HepG2 (cell line): ENCODE measurements around the gene TEKT1. TPM values are rescaled to one million over a fixed set of nuclear protein-coding genes. Genes with fewer than 3 reads are reported as not detected.

Experiments used
- ATAC-seq: fragments of 200-7000 bp; cut with Tn5 transposase; 3 replicates; pipeline ENCODE4 v1.9.1; 2020; ENCODE audit warnings: mild to moderate bottlenecking, moderate library complexity
- BruUV-seq: library from RNA; stranded (reverse); fragments of 400-500 nt; replicated peaks from 2 replicates; lab custom pipeline; 2021; lab: Mats Ljungman, UMichigan
- CTCF ChIA-PET: fragments of 300-600 bp; formaldehyde crosslinking; extraction: SDS; loops from one replicate; lab custom pipeline; 2021; ENCODE audit warnings: low total read pairs, inconsistent platforms, low intra/inter-chr PET ratio; lab: Yijun Ruan, JAX
- POLR2A ChIA-PET: fragments of 350-600 bp; sonication (Branson Sonifier 250); formaldehyde crosslinking; loops from one replicate; lab custom pipeline; 2020; ENCODE audit warnings: antibody characterized with exemption, inconsistent platforms; lab: Yijun Ruan, JAX
- DNase-seq: peaks from one replicate; pipeline ENCODE4 v3.0.0-alpha.2; 2015; ENCODE audit warnings: low spot score
- FAIRE-seq: peaks from 3 replicates; lab custom pipeline; 2011; peaks lifted over from hg19 to GRCh38; lab: Jason Lieb, UNC
- H2AFZ ChIP-seq: one replicate; pipeline ENCODE4 v1.6.1; 2011; ENCODE audit warnings: low read length, inconsistent platforms
- H3K27ac ChIP-seq: fragments of 300-600 bp; 3 replicates; pipeline ENCODE4 v1.8.0; 2011; ENCODE audit warnings: mixed run types, mild to moderate bottlenecking, mixed read lengths, low read length, inconsistent platforms; ENCODE audit not compliant: insufficient read depth; ENCODE audit errors: extremely low read length
- H3K27me3 ChIP-seq, 2 experiments: fragments of 200-600 bp in 1 of 2; 2 replicates in 1 of 2; 3 replicates in 1 of 2; pipeline versions ENCODE4 v1.6.0 to v1.8.0; 2011; ENCODE audit warnings: low read length in 2 of 2, mild to moderate bottlenecking in 2 of 2, moderate library complexity in 2 of 2, inconsistent platforms in 1 of 2; ENCODE audit not compliant: insufficient read depth in 2 of 2, control insufficient read depth in 1 of 2
- H3K36me3 ChIP-seq, 2 experiments: fragments of 200-600 bp in 1 of 2; replicated peaks in 1 of 2; 2 replicates in 1 of 2; 3 replicates in 1 of 2; pipeline versions ENCODE4 v1.5.1 to v1.8.0; 2011; ENCODE audit warnings: low read length in 2 of 2, inconsistent platforms in 1 of 2; ENCODE audit not compliant: insufficient read depth in 2 of 2, control insufficient read depth in 1 of 2
- H3K4me1 ChIP-seq: 2 replicates; pipeline ENCODE4 v1.5.1; 2012; ENCODE audit warnings: low read length, inconsistent platforms; ENCODE audit not compliant: insufficient read depth
- H3K4me2 ChIP-seq: 2 replicates; pipeline ENCODE4 v1.6.0; 2011; ENCODE audit warnings: low read depth, low read length, inconsistent platforms
- H3K4me3 ChIP-seq, 3 experiments: fragments of 200-600 bp in 1 of 3; sonication (generic), shearing (Covaris generic) in 1 of 3; replicated peaks in 1 of 3; 2 replicates each; pipeline ENCODE4 v1.5.1; 2011 to 2016; ENCODE audit warnings: low read length in 3 of 3, inconsistent platforms in 2 of 3, low read depth in 2 of 3, mild to moderate bottlenecking in 2 of 3, control low read depth in 1 of 3, mixed read lengths in 1 of 3; ENCODE audit not compliant: insufficient read depth in 1 of 3
- H3K79me2 ChIP-seq: one replicate; pipeline ENCODE4 v1.6.1; 2011; ENCODE audit warnings: low read length, inconsistent platforms; ENCODE audit not compliant: insufficient read depth
- H3K9ac ChIP-seq: 2 replicates; pipeline ENCODE4 v1.6.0; 2011; ENCODE audit warnings: mild to moderate bottlenecking, low read depth, low read length, inconsistent platforms; ENCODE audit not compliant: insufficient read depth
- H3K9me3 ChIP-seq: 2 replicates; pipeline ENCODE4 v1.5.1; 2012; ENCODE audit warnings: mild to moderate bottlenecking, low read length
- H4K20me1 ChIP-seq: 2 replicates; pipeline ENCODE4 v1.6.0; 2011; ENCODE audit warnings: inconsistent platforms, mild to moderate bottlenecking, low read length, moderate library complexity; ENCODE audit not compliant: insufficient read depth
- CEBPB ChIP-seq: IDR thresholded peaks from 2 replicates; pipeline ENCODE4 v1.6.1; 2011; ENCODE audit warnings: low read depth, low read length, improper control_type of control experiment, borderline replicate concordance
- CEBPG ChIP-seq: IDR thresholded peaks from 2 replicates; pipeline ENCODE4 v1.6.1; 2016
- HES4 ChIP-seq: sonication (generic); formaldehyde crosslinking; IDR thresholded peaks from 2 replicates; pipeline ENCODE4 v1.9.0; 2021; ENCODE audit warnings: mild to moderate bottlenecking, missing genetic modification reagents, borderline replicate concordance
- NFE2L2 ChIP-seq: fragments of 150-350 bp; IDR thresholded peaks from 2 replicates; pipeline ENCODE4 v1.6.1; 2014; ENCODE audit warnings: low read length
- ZC3H13 ChIP-seq: sonication (generic); formaldehyde crosslinking; IDR thresholded peaks from 2 replicates; pipeline ENCODE4 v1.8.1; 2023; ENCODE audit warnings: mild to moderate bottlenecking, missing genetic modification reagents, moderate library complexity
- ZNF33A ChIP-seq: sonication (generic); formaldehyde crosslinking; IDR thresholded peaks from 2 replicates; pipeline ENCODE4 v1.5.1; 2020; ENCODE audit warnings: missing genetic modification reagents, mild to moderate bottlenecking, moderate library complexity, borderline replicate concordance
- WGBS: methylation state at CpG from one replicate; pipeline ENCODE4 v1.1.6; 2017; ENCODE audit warnings: low lambda C conversion rate; 5-methylcytosine and 5-hydroxymethylcytosine counted together
- in situ Hi-C: cut with HindIII; loops from 2 replicates; pipeline ENCODE4 v1.10.0; 2017; ENCODE audit warnings: low pct_unique_long_range_greater_than_20kb; ENCODE audit not compliant: extremely low pct_ligation_motif_present
- intact Hi-C: fragments of 100-400 bp; cut with micrococcal nuclease; formaldehyde crosslinking; loops from one replicate; pipeline ENCODE4 v1.10.0; 2022; ENCODE audit not compliant: unreplicated experiment
- polyA plus RNA-seq, 8 experiments: library from polyadenylated mRNA; depleted of rRNA in 3 of 8; stranded (reverse) in 7 of 8; unstranded in 1 of 8; fragments of >200 nt; fragmentation: Illumina TruSeq in 4 of 8; extraction: Trizol in 4 of 8; gene quantifications; 2 replicates each; pipeline versions ENCODE4 v1.2.1 to v1.2.3, GENCODE V29; 2011 to 2016; ENCODE audit warnings: low read depth in 4 of 8, missing spikeins in 1 of 8, mixed read lengths in 1 of 8; ENCODE audit not compliant: insufficient read depth in 1 of 8
- total RNA-seq, 5 experiments: library from RNA; depleted of rRNA; stranded (reverse); fragments of >200 nt; fragmentation: Illumina TruSeq; extraction: Trizol; gene quantifications; 2 replicates each; pipeline ENCODE4 v1.2.3, GENCODE V29; 2016; ENCODE audit warnings: low read depth in 1 of 5

TEKT1 gene
- total and polyA plus RNA-seq, 2 of the 13 experiments (the other 11 are each of a cell fraction or from before 2014, with no cell fraction given): not detected

GRCh38 chr17:6862825-6863224 is 31.3 kb upstream of the TEKT1 start:
- Histone ChIP-seq H3K79me2 (peaks cover 54% of the 10 kb centered on the region), H3K4me2 (no peak overlapping the region), H2AFZ (no peak overlapping the region), H3K27ac (no peak overlapping the region), H3K9ac (no peak overlapping the region), H3K9me3 (no peaks in the 10 kb centered on the region), H3K4me3 (no peak overlapping the region), H3K27me3 (no peaks in the 10 kb centered on the region), H4K20me1 (no peaks in the 10 kb centered on the region; the same call in 1 of the 2 replicates), H3K4me1 (peaks cover 17% of the 10 kb centered on the region), H3K36me3 (peaks cover 1 to 4% of the 10 kb centered on the region in 2 experiments; a peak in 2 of 5 replicates)
- ATAC-seq (no peak), DNase-seq (no peak), FAIRE-seq (no peak)
- ChIA-PET CTCF (no interaction called here), POLR2A (no interaction called here)
- intact Hi-C loops (no loop called here), in situ Hi-C loops (no loop called here)
- BruUV-seq: no TSS peak
- TF ChIP-seq NFE2L2: no peak
- TF ChIP-seq ZNF33A (CRISPR knock-in tag): no peak
- TF ChIP-seq ZC3H13 (CRISPR knock-in tag): no peak
- peak; percentile 50; the same call in 1 of the 2 replicates for TF ChIP-seq CEBPG
- peak; percentile 84 for TF ChIP-seq CEBPB
- 96% methylated on average over 3 of the region's 4 CpGs for WGBS

GRCh38 chr17:6862122-6862521 is 30.6 kb upstream of the TEKT1 start:
- Histone ChIP-seq H2AFZ (no peak overlapping the region), H3K79me2 (peaks cover 59% of the 10 kb centered on the region), H3K4me3 (no peak overlapping the region), H3K4me2 (no peak overlapping the region), H3K4me1 (peaks cover 20% of the 10 kb centered on the region), H3K36me3 (peaks cover 1 to 4% of the 10 kb centered on the region in 2 experiments; a peak in 2 of 5 replicates), H3K9me3 (no peaks in the 10 kb centered on the region), H3K27me3 (no peaks in the 10 kb centered on the region), H3K27ac (no peak overlapping the region), H3K9ac (no peak overlapping the region), H4K20me1 (no peaks in the 10 kb centered on the region; the same call in 1 of the 2 replicates)
- FAIRE-seq (no peak), DNase-seq (no peak), ATAC-seq (no peak)
- intact Hi-C loops (no loop called here), in situ Hi-C loops (no loop called here)
- no TSS peak for BruUV-seq
- CTCF ChIA-PET: no interaction called here
- POLR2A ChIA-PET: no interaction called here
- 100% methylated on average over 2 of the region's 2 CpGs for WGBS
- no peak for TF ChIP-seq HES4 (CRISPR knock-in tag)
